ENCODE measurements around the gene GCGR.

GRCh38 chr17:81806461-81807209, 2.7 kb downstream of the GCGR start:
- TF ChIP-seq GATA2 (IDR thresholded peaks at IDR 0.05; ENCODE audit: low read depth, low read length): no peak
- TF ChIP-seq GATA3 (IDR thresholded peaks at IDR 0.05; ENCODE audit: low read depth, low read length): no peak

Data from SH-SY5Y (cell line).